ENCODE results near the gene MOSMO.

Gene MOSMO

DNA sequence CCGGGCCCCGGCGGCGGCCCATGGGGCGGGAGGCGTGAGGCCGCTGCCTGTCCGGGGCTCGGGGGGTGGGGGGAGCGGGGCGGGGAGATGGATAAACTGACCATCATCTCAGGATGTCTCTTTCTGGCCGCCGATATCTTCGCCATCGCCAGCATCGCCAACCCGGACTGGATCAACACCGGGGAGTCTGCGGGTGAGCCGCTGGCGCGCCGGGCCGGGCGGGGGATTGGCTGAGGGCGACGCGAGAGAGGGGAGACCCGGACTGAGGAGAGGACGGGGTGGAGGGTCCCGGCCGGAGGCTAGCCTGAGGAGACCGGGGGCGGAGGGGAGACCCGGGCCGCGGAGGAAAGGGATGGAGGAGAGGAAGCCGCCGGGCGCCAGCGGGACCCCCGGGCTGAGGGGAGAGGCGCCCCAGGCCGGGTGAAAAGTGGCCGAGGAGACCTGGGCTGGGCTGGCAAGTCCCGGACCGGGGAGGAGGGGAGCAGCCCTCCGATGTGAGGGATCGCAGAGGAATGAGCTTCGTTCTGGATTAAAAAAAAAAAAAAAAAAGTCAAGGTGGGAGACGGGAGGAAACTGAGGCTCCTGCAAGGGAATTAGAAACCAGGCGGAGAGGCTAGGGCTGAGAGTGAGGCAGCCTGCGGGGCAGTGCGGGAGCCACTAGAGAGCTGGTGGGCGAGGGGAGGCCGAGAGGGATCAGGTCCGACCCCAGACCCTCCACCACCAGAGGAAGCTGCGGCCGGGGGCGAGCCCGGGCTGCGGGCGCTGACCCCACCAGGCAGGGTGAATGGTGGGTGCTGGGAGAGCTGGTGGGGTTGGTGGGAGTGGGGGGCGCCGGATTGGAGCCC is 526 bp downstream of the MOSMO start:
- TF ChIP-seq, protein P1, sequence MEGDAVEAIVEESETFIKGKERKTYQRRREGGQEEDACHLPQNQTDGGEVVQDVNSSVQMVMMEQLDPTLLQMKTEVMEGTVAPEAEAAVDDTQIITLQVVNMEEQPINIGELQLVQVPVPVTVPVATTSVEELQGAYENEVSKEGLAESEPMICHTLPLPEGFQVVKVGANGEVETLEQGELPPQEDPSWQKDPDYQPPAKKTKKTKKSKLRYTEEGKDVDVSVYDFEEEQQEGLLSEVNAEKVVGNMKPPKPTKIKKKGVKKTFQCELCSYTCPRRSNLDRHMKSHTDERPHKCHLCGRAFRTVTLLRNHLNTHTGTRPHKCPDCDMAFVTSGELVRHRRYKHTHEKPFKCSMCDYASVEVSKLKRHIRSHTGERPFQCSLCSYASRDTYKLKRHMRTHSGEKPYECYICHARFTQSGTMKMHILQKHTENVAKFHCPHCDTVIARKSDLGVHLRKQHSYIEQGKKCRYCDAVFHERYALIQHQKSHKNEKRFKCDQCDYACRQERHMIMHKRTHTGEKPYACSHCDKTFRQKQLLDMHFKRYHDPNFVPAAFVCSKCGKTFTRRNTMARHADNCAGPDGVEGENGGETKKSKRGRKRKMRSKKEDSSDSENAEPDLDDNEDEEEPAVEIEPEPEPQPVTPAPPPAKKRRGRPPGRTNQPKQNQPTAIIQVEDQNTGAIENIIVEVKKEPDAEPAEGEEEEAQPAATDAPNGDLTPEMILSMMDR (IDR thresholded peaks at IDR 0.05): no peak
- no peak for TF ChIP-seq ZFX (IDR thresholded peaks at IDR 0.05; ENCODE audit: borderline replicate concordance)
- H3K27ac ChIP-seq: peak overlapping the region; percentile 60

DNA sequence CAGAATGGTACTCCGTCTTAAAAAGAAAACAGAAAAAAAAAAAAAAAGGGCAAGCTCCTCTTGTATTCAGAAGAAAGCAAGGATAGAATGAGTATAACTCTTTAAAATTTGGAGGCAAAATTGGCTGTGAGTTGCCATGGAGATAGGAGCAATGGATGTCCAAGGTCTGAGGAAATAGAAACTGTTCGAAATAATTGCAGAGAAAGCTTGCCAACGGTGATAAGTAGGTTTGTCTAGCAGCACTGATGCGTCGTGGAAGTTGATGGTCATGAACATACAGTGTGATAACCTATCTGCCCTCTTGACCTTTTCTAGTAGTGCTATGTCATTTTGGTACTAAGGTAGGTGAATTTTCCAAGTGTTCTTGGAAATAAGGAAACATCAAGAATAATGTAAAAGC is 3.0 kb downstream of the MOSMO start:
- no peak overlapping the region for H3K27ac ChIP-seq
- no peak for TF ChIP-seq ZFX (IDR thresholded peaks at IDR 0.05; ENCODE audit: borderline replicate concordance)
- TF ChIP-seq, protein P1 (IDR thresholded peaks at IDR 0.05): no peak

DNA sequence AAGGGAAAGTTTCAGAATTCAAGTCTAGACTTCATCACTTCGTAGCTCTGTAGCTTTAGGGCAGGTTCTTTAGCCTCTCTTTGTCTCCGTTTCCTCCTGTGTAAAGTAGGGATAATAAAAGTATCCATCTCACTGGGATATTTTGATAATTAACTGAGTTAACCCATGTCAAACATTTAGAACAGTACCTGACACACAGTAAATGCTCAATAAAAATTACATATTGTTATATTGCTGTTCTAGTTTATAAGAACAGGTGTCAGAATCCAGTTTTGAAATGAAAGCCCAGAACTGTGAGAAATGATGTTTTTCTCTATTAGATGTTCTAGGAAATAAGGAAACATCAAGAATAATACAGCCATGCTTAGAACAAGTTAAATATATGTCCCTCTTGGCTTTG is 4.3 kb downstream of the MOSMO start:
- TF ChIP-seq, protein P1 (IDR thresholded peaks at IDR 0.05): no peak
- no peak for TF ChIP-seq ZFX (IDR thresholded peaks at IDR 0.05; ENCODE audit: borderline replicate concordance)
- no peak overlapping the region for H3K27ac ChIP-seq

DNA sequence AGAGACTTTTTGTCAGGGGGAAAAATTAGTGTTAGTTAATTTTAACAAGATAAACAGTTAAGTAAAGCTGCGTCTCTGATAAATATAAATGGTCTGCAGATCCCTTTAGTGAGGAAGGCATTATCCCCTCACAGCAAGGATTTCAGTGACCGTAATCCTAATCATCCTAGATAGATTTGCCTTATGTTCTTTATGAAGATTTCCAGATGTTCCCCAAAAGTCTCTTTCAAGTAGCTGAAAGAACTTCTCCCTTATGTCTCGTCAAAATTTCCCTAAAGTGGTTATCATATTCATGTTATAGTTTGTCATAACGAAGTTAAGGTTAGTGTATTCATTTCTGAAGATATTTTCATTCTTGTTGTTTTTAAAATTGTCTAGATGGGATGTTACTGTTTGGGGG is 5.6 kb downstream of the MOSMO start:
- TF ChIP-seq ZFX (IDR thresholded peaks at IDR 0.05; ENCODE audit: borderline replicate concordance): no peak
- TF ChIP-seq, protein P1 (IDR thresholded peaks at IDR 0.05): no peak
- H3K27ac ChIP-seq: no peak overlapping the region

DNA sequence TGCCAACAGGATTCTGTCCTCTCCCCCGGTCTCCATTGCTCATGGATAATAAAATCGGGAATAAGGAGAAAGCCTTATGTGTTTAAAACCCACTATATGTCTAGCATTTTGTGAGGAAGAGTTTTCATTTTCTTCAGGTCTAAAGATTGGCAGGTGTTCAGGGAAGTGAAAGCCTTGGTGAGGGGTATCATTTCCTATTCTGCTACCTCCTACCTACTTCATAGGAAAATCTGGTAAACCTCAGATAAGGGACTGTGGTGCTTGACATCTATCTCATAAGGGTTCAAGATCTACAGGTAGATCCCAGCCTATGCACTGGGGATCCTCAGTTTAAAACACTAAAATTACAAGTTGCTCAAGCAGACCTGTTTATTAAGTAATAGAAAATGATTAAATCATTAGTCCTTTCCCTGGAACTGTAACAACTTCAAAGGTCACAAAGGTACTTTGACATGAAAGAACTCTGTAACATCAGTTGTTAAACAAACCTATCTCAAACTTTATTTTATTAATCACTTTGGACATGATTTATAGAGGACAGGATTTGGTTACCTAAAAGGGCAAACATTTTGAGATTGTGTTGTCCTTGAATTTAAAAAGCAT is 6.5 kb downstream of the MOSMO start:
- TF ChIP-seq ZFX (IDR thresholded peaks at IDR 0.05; ENCODE audit: borderline replicate concordance): no peak
- TF ChIP-seq, protein P1 (IDR thresholded peaks at IDR 0.05): no peak
- H3K27ac ChIP-seq: no peak overlapping the region

DNA sequence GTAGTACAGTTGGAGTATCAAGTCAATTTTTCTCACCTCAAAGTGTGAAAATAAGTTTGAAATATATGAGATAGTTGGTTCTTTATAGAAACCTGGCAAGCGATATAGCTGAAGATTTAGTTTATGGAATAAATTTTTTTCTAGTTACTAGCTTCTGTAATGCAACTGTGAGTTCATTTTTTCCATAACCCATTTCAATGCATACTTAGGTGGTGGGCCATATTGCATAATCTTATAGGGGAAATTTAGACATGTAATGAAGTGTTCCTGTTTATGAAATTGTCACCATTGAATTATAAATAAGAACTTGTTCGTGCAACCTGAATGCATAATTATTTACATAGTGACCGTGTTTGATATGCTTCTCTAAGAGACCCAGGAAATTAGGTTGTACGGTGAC is 9.0 kb downstream of the MOSMO start:
- no peak overlapping the region for H3K27ac ChIP-seq
- TF ChIP-seq ZFX (IDR thresholded peaks at IDR 0.05; ENCODE audit: borderline replicate concordance): no peak
- TF ChIP-seq, protein P1 (IDR thresholded peaks at IDR 0.05): no peak

DNA sequence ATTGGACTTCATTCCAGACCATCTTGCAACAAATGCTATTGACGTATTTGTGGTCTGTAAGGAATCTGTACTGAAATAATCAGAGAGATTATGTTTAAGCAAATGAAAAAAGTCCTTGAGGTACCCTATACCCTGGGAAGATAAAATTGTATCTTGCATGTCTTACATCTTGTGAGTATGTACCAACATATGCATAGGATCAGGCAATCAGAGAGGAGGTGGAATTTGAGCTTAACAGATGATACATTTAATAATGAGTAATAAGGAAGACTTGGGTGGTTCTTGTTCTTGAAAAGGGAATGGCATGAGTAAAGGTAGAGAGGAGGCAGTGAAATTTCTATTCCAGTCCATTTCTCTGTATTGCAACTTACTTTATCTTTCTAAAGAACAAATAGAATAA is 10.6 kb downstream of the MOSMO start:
- TF ChIP-seq, protein P1 (IDR thresholded peaks at IDR 0.05): no peak
- TF ChIP-seq ZFX (IDR thresholded peaks at IDR 0.05; ENCODE audit: borderline replicate concordance): no peak
- H3K27ac ChIP-seq: no peak overlapping the region

Data from 22Rv1 (cell line).